Measurements from ENCODE around the gene KCNK13. TPM values are rescaled to one million over a fixed set of nuclear protein-coding genes. Genes with fewer than 3 reads are reported as not detected.

KCNK13 gene
- total and polyA plus RNA-seq, 2 of the 13 experiments (the other 11 are each of a cell fraction or from before 2014, with no cell fraction given) = 0.08 to 0.29 TPM

- FAIRE-seq (no peak), DNase-seq (ENCODE audit: low spot score) (no peak), ATAC-seq (no peak)
- H3K27me3 ChIP-seq (ENCODE audit: control insufficient read depth in 1 of 2, insufficient read depth in 2 of 2, low read length in 2 of 2) = peaks cover 0 to 38% of the 10 kb centered on the region in 2 experiments; a peak in 4 of 5 replicates
- no peaks in the 10 kb centered on the region for H4K20me1 ChIP-seq (ENCODE audit: insufficient read depth, low read length)
- no peaks in the 10 kb centered on the region for H3K4me1 ChIP-seq (ENCODE audit: insufficient read depth, low read length)
- no peak overlapping the region for H3K4me3 ChIP-seq (replicated peaks in 1 of 3; ENCODE audit: insufficient read depth in 1 of 3, low read depth in 2 of 3, low read length in 3 of 3)
- no peak overlapping the region for H3K9ac ChIP-seq (ENCODE audit: insufficient read depth, low read depth, low read length)
- H3K27ac ChIP-seq (ENCODE audit: extremely low read length, insufficient read depth, low read length) = no peak overlapping the region
- no peak overlapping the region for H2AFZ ChIP-seq (ENCODE audit: low read length)
- no peaks in the 10 kb centered on the region for H3K79me2 ChIP-seq (ENCODE audit: insufficient read depth, low read length)
- intact Hi-C loops (cut with micrococcal nuclease; ENCODE audit: unreplicated experiment) (no loop called here), in situ Hi-C loops (cut with HindIII; ENCODE audit: extremely low pct_ligation_motif_present, low pct_unique_long_range_greater_than_20kb) (no loop called here)
- 29% methylated on average over 4 of the region's 4 CpGs for WGBS (ENCODE audit: low lambda C conversion rate)
- CTCF ChIA-PET (ENCODE audit: low intra/inter-chr PET ratio, low total read pairs) = no interaction called here
- BruUV-seq (replicated peaks) = no TSS peak
- TF ChIP-seq TFAP4 (IDR thresholded peaks at IDR 0.05; ENCODE audit: borderline replicate concordance, low read depth) (no peak), HNF4G (IDR thresholded peaks at IDR 0.05; ENCODE audit: borderline replicate concordance, low read depth, low read length) (no peak), HNF4G (CRISPR knock-in tag; IDR thresholded peaks at IDR 0.05; ENCODE audit: borderline replicate concordance, low read depth) (no peak), HCFC1 (IDR thresholded peaks at IDR 0.05; ENCODE audit: low read depth, low read length) (no peak), SP5 (CRISPR knock-in tag; IDR thresholded peaks at IDR 0.05; ENCODE audit: borderline replicate concordance, low read depth) (no peak), NR1H2 (CRISPR knock-in tag; IDR thresholded peaks at IDR 0.05; ENCODE audit: borderline replicate concordance, low read depth) (no peak), MTERF4 (CRISPR knock-in tag; IDR thresholded peaks at IDR 0.05) (no peak), ZNF574 (CRISPR knock-in tag; IDR thresholded peaks at IDR 0.05) (no peak)
- H3K36me3 ChIP-seq (replicated peaks in 1 of 2; ENCODE audit: control insufficient read depth in 1 of 2, insufficient read depth in 2 of 2, low read length in 2 of 2) = no peaks in the 10 kb centered on the region; a peak in 1 of 5 replicates
- no peaks in the 10 kb centered on the region for H3K9me3 ChIP-seq (ENCODE audit: low read length)
- H3K4me2 ChIP-seq (ENCODE audit: low read depth, low read length) = no peak overlapping the region
- POLR2A ChIA-PET = no interaction called here
Observed at GRCh38 chr14:90136904-90137303, 75.1 kb downstream of the KCNK13 start.

All from HepG2 (cell line).